Measurements from ENCODE around the gene FAM89A. TPM values are rescaled to one million over a fixed set of nuclear protein-coding genes. Genes with fewer than 3 reads are reported as not detected.
A peak's percentile ranks its signal among the peaks of the same experiment; 100 is the strongest.

Gene FAM89A
- total and polyA plus RNA-seq, 2 of the 13 experiments (the other 11 are each of a cell fraction or from before 2014, with no cell fraction given): 0.35 to 0.44 TPM

- peak; percentile 52 for TF ChIP-seq THRA (CRISPR knock-in tag; IDR thresholded peaks at IDR 0.05; ENCODE audit: borderline replicate concordance)
- peak; percentile 48; the same call in 1 of the 2 replicates for TF ChIP-seq MEIS2 (CRISPR knock-in tag; IDR thresholded peaks at IDR 0.05)
- TF ChIP-seq ZNF790 (CRISPR knock-in tag; IDR thresholded peaks at IDR 0.05; ENCODE audit: borderline replicate concordance): no peak; the same call in 1 of the 2 replicates
- TF ChIP-seq ZNF512 (CRISPR knock-in tag; IDR thresholded peaks at IDR 0.05): no peak
- TF ChIP-seq TBL1XR1 (IDR thresholded peaks at IDR 0.05; ENCODE audit: borderline replicate concordance, low read length, partially characterized antibody): peak; percentile 60
- no peak for TF ChIP-seq HOXA5 (CRISPR knock-in tag; IDR thresholded peaks at IDR 0.05)
- no peak for TF ChIP-seq ZNF17 (CRISPR knock-in tag; IDR thresholded peaks at IDR 0.05)
- TF ChIP-seq NFE2L1 (CRISPR knock-in tag; IDR thresholded peaks at IDR 0.05; ENCODE audit: borderline replicate concordance): no peak
- TF ChIP-seq ZMAT5 (CRISPR knock-in tag; IDR thresholded peaks at IDR 0.05; ENCODE audit: borderline replicate concordance, low read depth): no peak
- peak; percentile 87 for TF ChIP-seq POGK (CRISPR knock-in tag; conservative IDR thresholded peaks at IDR 0.05)
- peak; percentile 87; the same call in 1 of the 2 replicates for TF ChIP-seq ZNF350 (CRISPR knock-in tag; IDR thresholded peaks at IDR 0.05; ENCODE audit: borderline replicate concordance, low read depth)
- peak; percentile 69 for TF ChIP-seq POLR2AphosphoS5 (IDR thresholded peaks at IDR 0.05; ENCODE audit: low read depth, low read length)
- peak; percentile 91 for TF ChIP-seq PHF8 (CRISPR knock-in tag; IDR thresholded peaks at IDR 0.05)
- TF ChIP-seq PHF20 (CRISPR knock-in tag; IDR thresholded peaks at IDR 0.05): peak; percentile 96
- TF ChIP-seq ZUFSP (CRISPR knock-in tag; IDR thresholded peaks at IDR 0.05; ENCODE audit: borderline replicate concordance): no peak
- TF ChIP-seq KAT8 (CRISPR knock-in tag; IDR thresholded peaks at IDR 0.05): peak; percentile 97
- TF ChIP-seq ZNF589 (CRISPR knock-in tag; conservative IDR thresholded peaks at IDR 0.05): no peak
- TF ChIP-seq ELK4 (CRISPR knock-in tag; IDR thresholded peaks at IDR 0.05; ENCODE audit: borderline replicate concordance): peak; percentile 96; the same call in 1 of the 2 replicates
Measured at GRCh38 chr1:230978491-230979388, 61.3 kb downstream of the FAM89A start, which contains the start of the genes ARV1 and TTC13 (continued).

All from HepG2 (cell line).